Skeletal muscle satellite cell (primary cell): ENCODE data around the gene TANC1.
A peak's percentile ranks its signal among the peaks of the same experiment; 100 is the strongest.

Experiments used
- H3K27me3 ChIP-seq: 2 replicates; pipeline ENCODE4 v1.7.0; 2013; ENCODE audit warnings: low read length; ENCODE audit not compliant: control insufficient read depth, insufficient read depth
- H3K36me3 ChIP-seq: 2 replicates; pipeline ENCODE4 v1.7.0; 2013; ENCODE audit warnings: mild to moderate bottlenecking, control low read depth, low read length; ENCODE audit not compliant: insufficient read depth
- H3K4me1 ChIP-seq: 2 replicates; pipeline ENCODE4 v1.7.0; 2013; ENCODE audit warnings: low read length; ENCODE audit not compliant: control insufficient read depth, insufficient read depth
- H3K4me2 ChIP-seq: 2 replicates; pipeline ENCODE4 v1.7.0; 2013; ENCODE audit warnings: mild to moderate bottlenecking, low read length
- H3K4me3 ChIP-seq: 2 replicates; pipeline ENCODE4 v1.7.0; 2013; ENCODE audit warnings: low read length
- H3K9ac ChIP-seq: 2 replicates; pipeline ENCODE4 v1.7.0; 2013; ENCODE audit warnings: mild to moderate bottlenecking, low read depth, low read length, moderate library complexity
- H3K9me3 ChIP-seq: replicated peaks from 2 replicates; pipeline ENCODE4 v1.7.0; 2013; ENCODE audit warnings: mild to moderate bottlenecking, control low read depth, low read length

TANC1 gene

DNA sequence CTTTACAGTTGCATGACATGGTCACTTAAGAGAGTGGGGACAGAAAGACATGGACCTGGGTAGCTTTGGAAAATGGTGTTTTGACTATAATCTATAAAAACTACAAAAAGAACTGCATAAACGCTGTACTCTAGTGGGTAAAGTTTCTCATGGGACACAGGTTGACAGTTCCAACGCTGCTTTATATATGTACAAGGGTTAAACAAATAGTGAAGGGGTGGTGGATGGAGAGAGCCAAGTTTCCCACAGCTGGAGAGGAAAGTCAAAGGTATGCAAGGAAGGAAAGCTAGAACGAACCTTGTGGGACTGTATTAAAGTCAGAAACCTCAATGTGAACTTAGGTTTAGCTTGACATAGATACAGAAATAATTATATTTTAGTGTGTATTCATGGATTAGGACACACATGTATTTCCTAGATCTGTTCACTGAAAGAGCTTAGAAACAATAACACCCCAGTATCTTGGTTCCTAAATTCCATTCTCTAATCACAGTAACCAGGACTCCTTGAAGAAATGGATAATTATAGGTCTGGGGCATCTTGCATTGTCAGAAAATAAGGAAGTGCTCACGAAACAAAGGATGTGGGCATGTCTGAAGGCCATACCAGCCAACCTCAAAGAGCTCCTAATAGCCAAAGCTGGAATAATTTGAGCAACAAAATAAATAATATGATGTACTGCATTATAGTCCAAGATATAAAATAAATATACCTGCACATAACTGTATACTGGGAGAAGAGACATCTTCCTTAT lies 28.8 kb downstream of the TANC1 start:
- no peak overlapping the region for H3K9ac ChIP-seq
- H3K4me1 ChIP-seq = peaks cover 36% of the 10 kb centered on the region
- no peak overlapping the region for H3K4me3 ChIP-seq
- H3K4me2 ChIP-seq = no peak overlapping the region
- no peaks in the 10 kb centered on the region for H3K27me3 ChIP-seq
- no peaks in the 10 kb centered on the region for H3K9me3 ChIP-seq
- H3K36me3 ChIP-seq = no peaks in the 10 kb centered on the region

DNA sequence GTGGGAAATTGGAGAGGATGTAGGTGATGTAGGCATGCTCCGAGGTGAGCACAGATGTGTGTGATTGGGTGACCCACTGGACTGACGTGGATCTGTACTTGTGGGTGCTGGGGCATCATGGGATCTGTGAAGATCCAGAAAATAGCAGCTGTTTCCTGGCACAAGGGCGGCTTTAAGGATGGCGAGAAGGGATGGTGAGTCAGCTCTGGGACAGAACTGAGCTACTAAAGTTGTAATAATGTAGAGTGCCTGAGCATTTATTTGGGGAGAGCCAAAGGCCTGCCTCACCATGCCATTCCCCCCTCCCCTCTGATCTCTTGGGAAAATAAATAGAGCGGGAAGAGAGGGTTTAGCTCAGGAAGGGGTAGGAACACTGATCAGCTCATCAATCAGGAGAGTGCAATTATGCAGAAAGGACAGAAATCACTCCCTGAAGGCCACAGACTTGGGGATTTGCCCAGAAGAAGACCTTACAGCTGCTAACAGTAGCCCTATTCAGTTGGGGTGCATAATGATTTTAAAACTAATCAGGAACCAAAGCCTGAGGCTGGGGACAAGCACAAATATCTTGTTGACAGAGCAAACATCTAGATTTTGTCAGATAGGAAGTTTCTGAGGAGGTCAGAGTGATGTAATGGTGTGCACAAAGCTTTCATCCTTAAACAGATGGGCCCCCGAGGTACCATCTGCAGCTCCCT lies 30.3 kb downstream of the TANC1 start:
- no peaks in the 10 kb centered on the region for H3K9me3 ChIP-seq
- no peak overlapping the region for H3K9ac ChIP-seq
- no peaks in the 10 kb centered on the region for H3K27me3 ChIP-seq
- no peak overlapping the region for H3K4me3 ChIP-seq
- H3K4me1 ChIP-seq = peaks cover 33% of the 10 kb centered on the region
- peak overlapping the region; percentile 2 for H3K4me2 ChIP-seq
- H3K36me3 ChIP-seq = no peaks in the 10 kb centered on the region

DNA sequence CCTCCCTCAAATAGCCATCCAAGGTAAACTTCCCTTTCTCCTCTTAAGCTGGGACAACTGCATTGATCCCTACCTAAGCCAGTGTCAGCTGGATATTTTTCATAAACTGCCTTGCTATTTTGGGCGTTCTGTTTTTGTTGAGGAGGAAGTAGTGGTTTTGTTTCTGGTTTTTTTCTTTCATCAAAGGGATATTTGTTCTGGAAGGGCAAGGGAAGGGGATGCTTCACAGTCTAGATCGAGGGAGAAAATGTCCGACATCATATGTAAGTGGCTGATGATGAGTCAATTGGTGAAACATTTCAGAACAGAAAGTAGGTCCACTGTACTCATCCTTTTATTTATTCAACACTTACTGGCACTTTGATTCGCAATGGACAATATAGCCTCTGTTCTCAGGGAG lies 31.0 kb downstream of the TANC1 start:
- no peak overlapping the region for H3K4me3 ChIP-seq
- no peaks in the 10 kb centered on the region for H3K27me3 ChIP-seq
- no peak overlapping the region for H3K4me2 ChIP-seq
- H3K9ac ChIP-seq = no peak overlapping the region
- H3K9me3 ChIP-seq = no peaks in the 10 kb centered on the region
- H3K36me3 ChIP-seq = no peaks in the 10 kb centered on the region
- peaks cover 26% of the 10 kb centered on the region for H3K4me1 ChIP-seq

DNA sequence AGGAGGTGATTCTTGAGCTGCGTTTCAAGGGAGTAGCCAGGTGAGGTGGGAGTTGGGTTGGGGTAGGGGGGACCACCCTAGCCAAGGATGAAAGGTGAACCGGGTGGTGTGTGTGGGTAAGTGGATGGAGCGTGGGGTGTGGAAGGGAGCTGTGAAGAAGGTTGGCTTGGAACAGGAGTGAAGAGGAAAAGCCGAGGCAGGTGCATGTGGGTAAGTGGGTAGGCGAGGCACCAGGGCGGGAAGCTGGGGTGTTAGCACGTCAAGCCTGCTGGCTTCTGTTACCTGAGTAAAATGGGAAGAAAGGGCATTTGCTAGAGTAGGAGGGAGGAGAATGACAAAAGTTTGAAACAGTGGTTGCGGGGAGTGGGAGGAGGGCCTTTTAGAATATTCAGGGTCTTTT lies 31.6 kb downstream of the TANC1 start:
- Histone ChIP-seq H3K9ac (no peak overlapping the region), H3K27me3 (no peaks in the 10 kb centered on the region), H3K4me2 (no peak overlapping the region), H3K9me3 (no peaks in the 10 kb centered on the region), H3K36me3 (no peaks in the 10 kb centered on the region), H3K4me1 (peaks cover 26% of the 10 kb centered on the region), H3K4me3 (no peak overlapping the region)

DNA sequence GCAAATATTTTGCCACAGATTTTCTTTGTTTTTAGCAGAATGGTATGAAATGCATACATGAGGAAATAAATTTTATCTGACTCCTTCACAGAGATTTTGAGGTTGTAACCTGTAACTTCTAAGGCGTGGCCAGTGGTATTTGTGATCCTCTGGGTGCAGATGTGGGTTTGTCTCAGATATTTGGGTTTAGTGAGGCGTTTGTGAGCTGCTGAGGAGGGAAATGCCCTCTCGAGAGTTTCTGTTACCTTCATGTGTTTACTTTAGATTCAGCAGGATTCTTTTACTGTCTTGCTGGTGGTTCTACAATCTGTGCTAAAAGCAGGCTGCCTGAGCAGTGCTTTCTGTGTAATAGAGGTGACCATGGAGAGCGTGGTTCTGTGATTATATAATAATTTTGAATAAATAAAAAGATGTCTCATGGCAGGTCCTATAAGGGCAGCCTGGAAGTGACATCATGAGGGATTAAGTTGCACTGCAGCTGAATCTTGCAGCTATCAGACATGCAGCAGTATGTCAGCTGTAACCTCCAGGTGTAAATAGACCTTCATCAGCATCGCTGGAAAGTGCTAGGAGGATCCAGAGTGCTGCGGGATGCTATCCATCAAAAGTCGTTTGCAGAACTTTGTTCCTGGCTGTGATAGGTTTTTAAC lies 34.1 kb downstream of the TANC1 start:
- Histone ChIP-seq H3K4me3 (no peak overlapping the region), H3K9ac (no peak overlapping the region), H3K4me2 (no peak overlapping the region), H3K27me3 (no peaks in the 10 kb centered on the region), H3K9me3 (no peaks in the 10 kb centered on the region), H3K4me1 (peaks cover 19% of the 10 kb centered on the region), H3K36me3 (no peaks in the 10 kb centered on the region)

DNA sequence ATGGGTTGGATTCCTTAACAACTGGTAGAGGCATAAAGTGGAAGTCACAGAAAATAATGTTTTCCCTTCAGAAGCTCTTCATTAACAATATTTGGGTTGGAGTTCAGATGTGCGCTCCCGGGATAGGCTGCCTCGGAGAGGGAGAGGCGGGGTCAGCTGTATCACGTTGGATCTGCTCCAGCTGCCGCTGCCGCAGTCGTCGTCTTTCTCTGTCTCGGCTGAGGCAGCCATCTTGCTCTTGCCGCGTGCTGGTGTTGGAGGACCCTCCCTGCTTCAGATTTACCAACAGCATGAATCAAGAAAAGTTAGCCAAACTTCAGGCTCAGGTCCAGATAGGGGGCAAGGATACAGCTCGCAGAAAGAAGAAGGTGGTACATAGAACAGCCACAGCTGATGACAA lies 35.1 kb downstream of the TANC1 start:
- Histone ChIP-seq H3K4me1 (peaks cover 14% of the 10 kb centered on the region), H3K4me3 (no peak overlapping the region), H3K9me3 (no peaks in the 10 kb centered on the region), H3K4me2 (no peak overlapping the region), H3K27me3 (no peaks in the 10 kb centered on the region), H3K9ac (no peak overlapping the region), H3K36me3 (no peaks in the 10 kb centered on the region)

DNA sequence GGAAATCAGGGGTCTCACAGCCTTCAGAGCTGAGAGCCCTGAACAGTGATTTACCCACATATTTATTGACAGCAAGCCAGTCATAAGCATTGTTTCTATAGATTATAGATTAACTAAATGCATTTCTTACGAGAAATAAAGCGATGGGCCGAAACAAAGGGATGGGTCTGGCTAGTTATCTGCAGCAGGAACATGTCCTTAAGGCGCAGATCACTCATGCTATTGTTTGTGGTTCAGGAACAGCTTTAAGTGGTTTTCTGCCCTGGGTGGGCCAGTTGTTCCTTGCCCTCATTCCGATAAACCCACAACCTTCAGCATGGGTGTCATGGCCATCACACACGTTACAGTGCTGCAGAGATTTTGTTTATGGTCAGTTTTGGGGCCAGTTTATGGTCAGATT lies 36.4 kb downstream of the TANC1 start:
- no peaks in the 10 kb centered on the region for H3K36me3 ChIP-seq
- no peak overlapping the region for H3K9ac ChIP-seq
- no peaks in the 10 kb centered on the region for H3K27me3 ChIP-seq
- H3K4me1 ChIP-seq = peaks cover 4% of the 10 kb centered on the region
- no peaks in the 10 kb centered on the region for H3K9me3 ChIP-seq
- no peak overlapping the region for H3K4me2 ChIP-seq
- H3K4me3 ChIP-seq = no peak overlapping the region

DNA sequence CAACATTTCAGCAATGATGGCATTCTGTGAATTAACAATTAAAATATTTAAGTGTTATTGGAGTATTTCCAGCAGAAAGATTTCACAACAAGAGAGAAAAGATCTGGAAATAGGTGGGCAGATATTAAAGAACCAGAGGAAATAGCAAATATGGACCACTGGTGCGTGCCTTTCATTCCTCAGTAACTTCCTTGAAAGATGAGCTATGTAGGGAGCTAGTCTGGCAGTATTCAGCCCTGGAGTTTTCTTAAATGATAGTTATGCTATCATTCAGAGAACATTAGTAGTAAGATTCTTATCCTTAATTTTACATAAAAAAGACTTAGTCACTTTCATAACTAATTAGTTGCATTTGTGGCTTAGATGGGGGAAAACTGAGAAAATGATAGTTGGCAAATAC lies 41.5 kb downstream of the TANC1 start:
- Histone ChIP-seq H3K9me3 (no peaks in the 10 kb centered on the region), H3K4me2 (peak overlapping the region; percentile 25), H3K27me3 (no peaks in the 10 kb centered on the region), H3K9ac (no peak overlapping the region), H3K36me3 (no peaks in the 10 kb centered on the region), H3K4me3 (no peak overlapping the region), H3K4me1 (peaks cover 14% of the 10 kb centered on the region)

DNA sequence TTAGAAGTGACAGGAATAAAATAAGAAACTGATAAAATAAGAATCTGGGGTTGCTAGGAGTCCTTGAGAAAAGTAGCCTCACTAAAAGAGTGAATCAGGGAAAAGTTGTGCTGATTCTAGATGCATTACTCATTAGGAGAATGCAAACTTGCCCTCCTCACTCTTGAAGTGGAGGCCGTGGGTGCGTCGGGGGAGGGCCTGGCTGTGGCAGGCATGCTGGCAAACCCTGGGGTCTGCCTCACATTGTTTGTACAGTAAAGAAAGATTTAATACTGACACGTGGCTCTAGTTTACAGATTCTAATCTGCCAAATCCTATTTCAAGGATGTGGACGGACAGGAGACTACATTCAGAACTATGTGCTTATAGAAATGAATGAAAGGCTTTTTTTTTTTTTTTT lies 41.9 kb downstream of the TANC1 start:
- Histone ChIP-seq H3K4me3 (no peak overlapping the region), H3K36me3 (no peaks in the 10 kb centered on the region), H3K4me2 (peak overlapping the region; percentile 25), H3K9me3 (no peaks in the 10 kb centered on the region), H3K9ac (no peak overlapping the region), H3K27me3 (no peaks in the 10 kb centered on the region), H3K4me1 (peaks cover 14% of the 10 kb centered on the region)

DNA sequence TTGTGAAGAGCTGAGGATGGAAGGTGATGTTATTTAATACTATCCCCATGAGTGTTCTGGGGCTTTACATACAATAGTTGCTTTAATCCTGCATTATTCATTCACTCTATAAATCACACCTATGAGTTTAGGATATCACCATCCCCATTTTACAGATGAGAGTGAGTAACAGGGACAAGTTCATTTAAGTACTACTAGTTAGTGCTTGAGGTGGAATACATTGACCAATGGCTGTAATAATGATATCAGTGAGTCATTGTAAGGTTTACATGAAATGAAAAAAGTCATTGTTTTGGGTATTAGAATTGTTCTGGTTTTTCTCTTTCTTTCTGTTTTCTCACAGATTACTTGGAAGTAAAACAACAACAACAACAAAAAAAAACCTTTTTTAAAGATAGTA lies 42.5 kb downstream of the TANC1 start:
- H3K4me3 ChIP-seq = no peak overlapping the region
- no peak overlapping the region for H3K9ac ChIP-seq
- no peak overlapping the region for H3K4me2 ChIP-seq
- no peaks in the 10 kb centered on the region for H3K36me3 ChIP-seq
- no peaks in the 10 kb centered on the region for H3K27me3 ChIP-seq
- no peaks in the 10 kb centered on the region for H3K9me3 ChIP-seq
- peaks cover 14% of the 10 kb centered on the region for H3K4me1 ChIP-seq

DNA sequence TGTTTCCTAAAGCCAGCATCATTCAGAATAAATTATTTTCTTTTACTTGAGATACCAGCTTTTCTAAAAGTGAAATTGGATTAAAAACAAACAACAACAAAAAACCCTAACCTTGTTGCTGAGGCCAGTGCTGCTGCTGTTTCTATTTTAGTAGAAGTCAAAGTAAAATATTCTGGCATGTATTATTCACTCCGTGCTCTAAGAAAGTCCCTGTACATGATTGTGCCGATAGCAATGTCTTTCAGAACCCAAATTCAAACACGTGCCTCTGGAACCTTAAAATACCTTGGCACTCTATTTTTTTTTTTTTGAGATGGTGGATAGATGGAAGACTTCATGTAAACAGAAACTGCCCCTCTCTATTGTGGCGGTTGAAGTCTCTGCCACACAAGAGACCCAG lies 43.7 kb downstream of the TANC1 start:
- Histone ChIP-seq H3K4me3 (no peak overlapping the region), H3K4me2 (peak overlapping the region; percentile 9), H3K4me1 (peaks cover 14% of the 10 kb centered on the region), H3K27me3 (no peaks in the 10 kb centered on the region), H3K9me3 (no peaks in the 10 kb centered on the region), H3K9ac (no peak overlapping the region), H3K36me3 (no peaks in the 10 kb centered on the region)
